HepG2 (cell line): ENCODE results near the gene NMNAT3. TPM values are rescaled to one million over a fixed set of nuclear protein-coding genes. Genes with fewer than 3 reads are reported as not detected.
A peak's percentile ranks its signal among the peaks of the same experiment; 100 is the strongest.

ENCODE experiments used
- ATAC-seq: fragments of 200-7000 bp; cut with Tn5 transposase; 3 replicates; pipeline ENCODE4 v1.9.1; 2020; ENCODE audit warnings: mild to moderate bottlenecking, moderate library complexity
- BruUV-seq: library from RNA; stranded (reverse); fragments of 400-500 nt; replicated peaks from 2 replicates; lab custom pipeline; 2021; lab: Mats Ljungman, UMichigan
- CTCF ChIA-PET: fragments of 300-600 bp; formaldehyde crosslinking; extraction: SDS; loops from one replicate; lab custom pipeline; 2021; ENCODE audit warnings: low total read pairs, inconsistent platforms, low intra/inter-chr PET ratio; lab: Yijun Ruan, JAX
- POLR2A ChIA-PET: fragments of 350-600 bp; sonication (Branson Sonifier 250); formaldehyde crosslinking; loops from one replicate; lab custom pipeline; 2020; ENCODE audit warnings: antibody characterized with exemption, inconsistent platforms; lab: Yijun Ruan, JAX
- DNase-seq: peaks from one replicate; pipeline ENCODE4 v3.0.0-alpha.2; 2015; ENCODE audit warnings: low spot score
- FAIRE-seq: peaks from 3 replicates; lab custom pipeline; 2011; peaks lifted over from hg19 to GRCh38; lab: Jason Lieb, UNC
- H2AFZ ChIP-seq: one replicate; pipeline ENCODE4 v1.6.1; 2011; ENCODE audit warnings: low read length, inconsistent platforms
- H3K27ac ChIP-seq: fragments of 300-600 bp; 3 replicates; pipeline ENCODE4 v1.8.0; 2011; ENCODE audit warnings: mixed run types, mild to moderate bottlenecking, mixed read lengths, low read length, inconsistent platforms; ENCODE audit not compliant: insufficient read depth; ENCODE audit errors: extremely low read length
- H3K27me3 ChIP-seq, 2 experiments: fragments of 200-600 bp in 1 of 2; 2 replicates in 1 of 2; 3 replicates in 1 of 2; pipeline versions ENCODE4 v1.6.0 to v1.8.0; 2011; ENCODE audit warnings: low read length in 2 of 2, mild to moderate bottlenecking in 2 of 2, moderate library complexity in 2 of 2, inconsistent platforms in 1 of 2; ENCODE audit not compliant: insufficient read depth in 2 of 2, control insufficient read depth in 1 of 2
- H3K36me3 ChIP-seq, 2 experiments: fragments of 200-600 bp in 1 of 2; replicated peaks in 1 of 2; 2 replicates in 1 of 2; 3 replicates in 1 of 2; pipeline versions ENCODE4 v1.5.1 to v1.8.0; 2011; ENCODE audit warnings: low read length in 2 of 2, inconsistent platforms in 1 of 2; ENCODE audit not compliant: insufficient read depth in 2 of 2, control insufficient read depth in 1 of 2
- H3K4me1 ChIP-seq: 2 replicates; pipeline ENCODE4 v1.5.1; 2012; ENCODE audit warnings: low read length, inconsistent platforms; ENCODE audit not compliant: insufficient read depth
- H3K4me2 ChIP-seq: 2 replicates; pipeline ENCODE4 v1.6.0; 2011; ENCODE audit warnings: low read depth, low read length, inconsistent platforms
- H3K4me3 ChIP-seq, 3 experiments: fragments of 200-600 bp in 1 of 3; sonication (generic), shearing (Covaris generic) in 1 of 3; replicated peaks in 1 of 3; 2 replicates each; pipeline ENCODE4 v1.5.1; 2011 to 2016; ENCODE audit warnings: low read length in 3 of 3, inconsistent platforms in 2 of 3, low read depth in 2 of 3, mild to moderate bottlenecking in 2 of 3, control low read depth in 1 of 3, mixed read lengths in 1 of 3; ENCODE audit not compliant: insufficient read depth in 1 of 3
- H3K79me2 ChIP-seq: one replicate; pipeline ENCODE4 v1.6.1; 2011; ENCODE audit warnings: low read length, inconsistent platforms; ENCODE audit not compliant: insufficient read depth
- H3K9ac ChIP-seq: 2 replicates; pipeline ENCODE4 v1.6.0; 2011; ENCODE audit warnings: mild to moderate bottlenecking, low read depth, low read length, inconsistent platforms; ENCODE audit not compliant: insufficient read depth
- H3K9me3 ChIP-seq: 2 replicates; pipeline ENCODE4 v1.5.1; 2012; ENCODE audit warnings: mild to moderate bottlenecking, low read length
- H4K20me1 ChIP-seq: 2 replicates; pipeline ENCODE4 v1.6.0; 2011; ENCODE audit warnings: inconsistent platforms, mild to moderate bottlenecking, low read length, moderate library complexity; ENCODE audit not compliant: insufficient read depth
- FOSL2 ChIP-seq: sonication (generic); formaldehyde crosslinking; IDR thresholded peaks from 2 replicates; pipeline ENCODE4 v1.4.0; 2020; ENCODE audit warnings: missing genetic modification reagents
- MAFF ChIP-seq: IDR thresholded peaks from 2 replicates; pipeline ENCODE4 v1.6.1; 2011; ENCODE audit warnings: low read depth, low read length, improper control_type of control experiment
- MAFK ChIP-seq, 2 experiments: IDR thresholded peaks in 1 of 2; conservative IDR thresholded peaks in 1 of 2; 2 replicates each; pipeline ENCODE4 v1.6.1; 2011; ENCODE audit warnings: improper control_type of control experiment in 2 of 2, low read length in 2 of 2
- PRDM15 ChIP-seq: sonication (generic); formaldehyde crosslinking; IDR thresholded peaks from 2 replicates; pipeline ENCODE4 v1.4.0; 2020; ENCODE audit warnings: missing genetic modification reagents
- ZNF567 ChIP-seq: sonication (generic); formaldehyde crosslinking; IDR thresholded peaks from 2 replicates; pipeline ENCODE4 v1.8.1; 2023; ENCODE audit warnings: mild to moderate bottlenecking, missing genetic modification reagents, borderline replicate concordance
- ZSCAN5A ChIP-seq: sonication (generic); formaldehyde crosslinking; IDR thresholded peaks from 2 replicates; pipeline ENCODE4 v1.8.0; 2022; ENCODE audit warnings: mild to moderate bottlenecking, missing genetic modification reagents, borderline replicate concordance
- WGBS: methylation state at CpG from one replicate; pipeline ENCODE4 v1.1.6; 2017; ENCODE audit warnings: low lambda C conversion rate; 5-methylcytosine and 5-hydroxymethylcytosine counted together
- in situ Hi-C: cut with HindIII; loops from 2 replicates; pipeline ENCODE4 v1.10.0; 2017; ENCODE audit warnings: low pct_unique_long_range_greater_than_20kb; ENCODE audit not compliant: extremely low pct_ligation_motif_present
- intact Hi-C: fragments of 100-400 bp; cut with micrococcal nuclease; formaldehyde crosslinking; loops from one replicate; pipeline ENCODE4 v1.10.0; 2022; ENCODE audit not compliant: unreplicated experiment
- polyA plus RNA-seq, 8 experiments: library from polyadenylated mRNA; depleted of rRNA in 3 of 8; stranded (reverse) in 7 of 8; unstranded in 1 of 8; fragments of >200 nt; fragmentation: Illumina TruSeq in 4 of 8; extraction: Trizol in 4 of 8; gene quantifications; 2 replicates each; pipeline versions ENCODE4 v1.2.1 to v1.2.3, GENCODE V29; 2011 to 2016; ENCODE audit warnings: low read depth in 4 of 8, missing spikeins in 1 of 8, mixed read lengths in 1 of 8; ENCODE audit not compliant: insufficient read depth in 1 of 8
- total RNA-seq, 5 experiments: library from RNA; depleted of rRNA; stranded (reverse); fragments of >200 nt; fragmentation: Illumina TruSeq; extraction: Trizol; gene quantifications; 2 replicates each; pipeline ENCODE4 v1.2.3, GENCODE V29; 2016; ENCODE audit warnings: low read depth in 1 of 5

Gene NMNAT3
- total and polyA plus RNA-seq, 2 of the 13 experiments (the other 11 are each of a cell fraction or from before 2014, with no cell fraction given) = 6.1 to 7.0 TPM

GRCh38 chr3:139695426-139696313, 17.9 kb upstream of the NMNAT3 start:
- H3K27me3 ChIP-seq = peaks cover 0 to 2% of the 10 kb centered on the region in 2 experiments; a peak in 1 of 5 replicates
- no peak overlapping the region for H3K27ac ChIP-seq
- no peak for FAIRE-seq
- DNase-seq = no peak
- no peak for ATAC-seq
- no peaks in the 10 kb centered on the region for H3K79me2 ChIP-seq
- no peak overlapping the region for H2AFZ ChIP-seq
- no peak overlapping the region for H3K9ac ChIP-seq
- H3K4me3 ChIP-seq = no peak overlapping the region
- intact Hi-C loops (no loop called here), in situ Hi-C loops (no loop called here)
- POLR2A ChIA-PET = no interaction called here
- CTCF ChIA-PET = no interaction called here
- TF ChIP-seq MAFF (peak; percentile 84), ZSCAN5A (CRISPR knock-in tag) (no peak), ZNF567 (CRISPR knock-in tag) (no peak), PRDM15 (CRISPR knock-in tag) (no peak), FOSL2 (CRISPR knock-in tag) (no peak), MAFK (conservative IDR thresholded peaks at IDR 0.05 in 1 of 2, IDR thresholded peaks at IDR 0.05 in 1 of 2; ENCODE audit: low read length in 2 of 2) (peak; percentile 79 to 92)
- 7% methylated on average over 6 of the region's 6 CpGs for WGBS
- BruUV-seq = no TSS peak
- no peaks in the 10 kb centered on the region for H3K36me3 ChIP-seq
- no peaks in the 10 kb centered on the region for H3K9me3 ChIP-seq
- no peaks in the 10 kb centered on the region for H3K4me1 ChIP-seq
- H4K20me1 ChIP-seq = no peaks in the 10 kb centered on the region
- no peak overlapping the region for H3K4me2 ChIP-seq
